Glutamatergic neuron (in vitro differentiated cells): Measurements from ENCODE around the gene OLFM3. TPM values are rescaled to one million over a fixed set of nuclear protein-coding genes. Genes with fewer than 3 reads are reported as not detected.

Source experiments
- DNase-seq: peaks from one replicate; pipeline ENCODE4 v3.0.0; 2022
- H3K27ac Mint-ChIP-seq: one replicate; pipeline ENCODE4 v1.8.0; 2020; ENCODE audit warnings: mild to moderate bottlenecking, mixed read lengths, inconsistent platforms; ENCODE audit not compliant: unreplicated experiment
- H3K27me3 Mint-ChIP-seq: one replicate; pipeline ENCODE4 v1.8.0; 2020; ENCODE audit warnings: mild to moderate bottlenecking, moderate library complexity, mixed read lengths, inconsistent platforms; ENCODE audit not compliant: unreplicated experiment
- H3K36me3 Mint-ChIP-seq: one replicate; pipeline ENCODE4 v1.8.0; 2020; ENCODE audit warnings: mild to moderate bottlenecking, mixed read lengths, inconsistent platforms; ENCODE audit not compliant: unreplicated experiment
- H3K4me1 Mint-ChIP-seq: one replicate; pipeline ENCODE4 v1.8.0; 2020; ENCODE audit warnings: mild to moderate bottlenecking, low read depth, mixed read lengths, inconsistent platforms; ENCODE audit not compliant: unreplicated experiment
- H3K4me3 Mint-ChIP-seq: one replicate; pipeline ENCODE4 v1.8.0; 2020; ENCODE audit warnings: mild to moderate bottlenecking, mixed read lengths, inconsistent platforms; ENCODE audit not compliant: unreplicated experiment
- H3K9me3 Mint-ChIP-seq: one replicate; pipeline ENCODE4 v1.8.0; 2020; ENCODE audit warnings: mild to moderate bottlenecking, moderate library complexity, mixed read lengths, inconsistent platforms; ENCODE audit not compliant: unreplicated experiment
- long read RNA-seq: library from polyadenylated mRNA; unstranded; transcript quantifications from one replicate; pipeline ENCODE4 v2.0.0, GENCODE V29; 2020; ENCODE audit not compliant: unreplicated experiment
- total RNA-seq: library from RNA; stranded (reverse); fragmentation: NEBNext Ultra II Directional; extraction: Animal tissue kit (Norgen Biotek cat#: 25700); gene quantifications from one replicate; pipeline ENCODE4 v1.2.1, GENCODE V29; 2021; ENCODE audit not compliant: unreplicated experiment
- TF ChIP-seq, protein P1 (sequence below): fragments of 200-600 bp; sonication (generic); IDR thresholded peaks from one replicate; pipeline ENCODE4 v1.5.0; 2021; ENCODE audit not compliant: partially characterized antibody, unreplicated experiment

Gene OLFM3
- total RNA-seq = 2.7 TPM
- long read RNA-seq = 0 reads

GRCh38 chr1:101996825-101997465 lies at the start of gene OLFM3:
Gene OLFM3, minus strand, starts transcription at chr1:101996926.
- TF ChIP-seq, protein P1, sequence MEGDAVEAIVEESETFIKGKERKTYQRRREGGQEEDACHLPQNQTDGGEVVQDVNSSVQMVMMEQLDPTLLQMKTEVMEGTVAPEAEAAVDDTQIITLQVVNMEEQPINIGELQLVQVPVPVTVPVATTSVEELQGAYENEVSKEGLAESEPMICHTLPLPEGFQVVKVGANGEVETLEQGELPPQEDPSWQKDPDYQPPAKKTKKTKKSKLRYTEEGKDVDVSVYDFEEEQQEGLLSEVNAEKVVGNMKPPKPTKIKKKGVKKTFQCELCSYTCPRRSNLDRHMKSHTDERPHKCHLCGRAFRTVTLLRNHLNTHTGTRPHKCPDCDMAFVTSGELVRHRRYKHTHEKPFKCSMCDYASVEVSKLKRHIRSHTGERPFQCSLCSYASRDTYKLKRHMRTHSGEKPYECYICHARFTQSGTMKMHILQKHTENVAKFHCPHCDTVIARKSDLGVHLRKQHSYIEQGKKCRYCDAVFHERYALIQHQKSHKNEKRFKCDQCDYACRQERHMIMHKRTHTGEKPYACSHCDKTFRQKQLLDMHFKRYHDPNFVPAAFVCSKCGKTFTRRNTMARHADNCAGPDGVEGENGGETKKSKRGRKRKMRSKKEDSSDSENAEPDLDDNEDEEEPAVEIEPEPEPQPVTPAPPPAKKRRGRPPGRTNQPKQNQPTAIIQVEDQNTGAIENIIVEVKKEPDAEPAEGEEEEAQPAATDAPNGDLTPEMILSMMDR = no peak
- Mint-ChIP-seq H3K4me1 (peaks cover 1% of the 10 kb centered on the region), H3K36me3 (no peaks in the 10 kb centered on the region), H3K4me3 (peak within 1 kb of the TSS; percentile 88), H3K27me3 (peaks cover 2% of the 10 kb centered on the region), H3K9me3 (no peaks in the 10 kb centered on the region), H3K27ac (peak within 1 kb of the TSS; percentile 20)
- DNase-seq = peak; percentile 74

- TF ChIP-seq, protein P1 = no peak
- Mint-ChIP-seq H3K27me3 (no peaks in the 10 kb centered on the region), H3K4me3 (no peak overlapping the region), H3K4me1 (no peaks in the 10 kb centered on the region), H3K36me3 (no peaks in the 10 kb centered on the region), H3K9me3 (no peaks in the 10 kb centered on the region), H3K27ac (no peak overlapping the region)
- DNase-seq = no peak
Observed at GRCh38 chr1:102045752-102046151, 49.0 kb upstream of the OLFM3 start.

DNA sequence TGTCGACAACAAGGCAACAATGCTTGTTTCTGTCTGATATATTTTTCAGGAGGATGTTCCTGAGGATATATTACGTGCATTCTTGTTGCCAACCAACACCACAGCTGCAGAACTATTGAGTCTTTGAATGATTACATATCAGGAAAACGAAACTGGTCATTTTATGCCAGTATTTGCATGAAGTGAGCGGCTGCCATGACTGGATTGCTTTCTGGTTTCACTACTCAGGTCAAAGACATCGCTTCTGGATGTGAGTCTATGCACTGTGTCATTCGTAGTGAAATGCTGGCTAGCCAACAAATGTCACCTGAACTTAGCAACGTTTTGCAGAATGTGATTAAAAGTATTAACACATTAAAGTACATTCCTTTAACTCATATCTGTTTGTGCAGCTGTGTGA lies 35.8 kb upstream of the OLFM3 start:
- no peaks in the 10 kb centered on the region for H3K27me3 Mint-ChIP-seq

DNA sequence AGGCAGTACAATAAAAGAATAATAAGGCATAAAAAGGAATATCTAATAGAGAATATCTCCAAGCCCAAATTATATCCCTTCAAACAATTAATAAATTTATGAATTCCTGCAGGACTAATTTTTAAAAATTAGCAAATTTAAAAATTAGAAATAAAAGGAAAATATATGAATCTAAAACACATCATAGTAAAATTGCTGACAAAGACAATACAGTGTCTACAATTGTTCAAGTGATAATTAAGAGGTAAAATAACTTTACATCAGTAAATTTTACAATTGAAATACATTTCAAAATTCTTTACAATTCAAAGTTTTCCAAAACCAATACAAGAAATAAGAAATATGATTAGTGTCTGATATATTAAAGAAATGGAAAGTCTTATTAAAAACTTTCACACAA lies 22.8 kb upstream of the OLFM3 start:
- Mint-ChIP-seq H3K4me1 (no peaks in the 10 kb centered on the region), H3K27ac (no peak overlapping the region), H3K36me3 (peaks cover 4% of the 10 kb centered on the region), H3K4me3 (no peak overlapping the region), H3K9me3 (no peaks in the 10 kb centered on the region), H3K27me3 (no peaks in the 10 kb centered on the region)
- no peak for DNase-seq
- TF ChIP-seq, protein P1 = no peak

More for the DNA sequence above, 35.8 kb upstream of the OLFM3 start:
- Mint-ChIP-seq H3K4me1 (no peaks in the 10 kb centered on the region), H3K36me3 (no peaks in the 10 kb centered on the region), H3K4me3 (no peak overlapping the region), H3K27ac (no peak overlapping the region), H3K9me3 (no peaks in the 10 kb centered on the region)
- no peak for DNase-seq
- TF ChIP-seq, protein P1 = no peak

DNA sequence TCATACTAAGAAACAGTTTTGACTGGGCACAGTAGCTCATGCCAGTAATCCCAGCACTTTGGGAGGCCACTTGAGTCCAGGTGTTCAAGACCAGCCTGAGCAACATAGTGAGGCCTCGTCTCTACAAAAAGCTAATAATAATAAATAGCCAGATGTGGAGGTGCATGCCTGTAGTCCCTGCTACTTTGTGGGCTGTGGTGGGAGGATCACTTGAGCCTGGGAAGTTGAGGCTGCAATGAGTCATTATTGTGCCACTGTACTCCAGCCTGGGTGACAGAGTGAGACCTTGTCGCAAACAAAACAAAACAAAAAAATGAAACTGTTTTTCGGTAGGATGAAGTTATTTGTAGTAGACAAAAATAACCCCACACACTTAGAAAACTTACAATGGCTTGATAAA lies 19.0 kb upstream of the OLFM3 start:
- TF ChIP-seq, protein P1 = no peak
- H3K9me3 Mint-ChIP-seq = no peaks in the 10 kb centered on the region
- H3K27ac Mint-ChIP-seq = no peak overlapping the region
- no peak for DNase-seq
- no peaks in the 10 kb centered on the region for H3K4me1 Mint-ChIP-seq
- H3K27me3 Mint-ChIP-seq = no peaks in the 10 kb centered on the region
- H3K4me3 Mint-ChIP-seq = no peak overlapping the region
- H3K36me3 Mint-ChIP-seq = no peaks in the 10 kb centered on the region
